Activated CD8-positive, alpha-beta T cell treated with anti-CD3 and anti-CD28 coated beads for 36 hours (primary cell): ENCODE data around the gene TAS2R60. TPM values are rescaled to one million over a fixed set of nuclear protein-coding genes. Genes with fewer than 3 reads are reported as not detected.
A peak's percentile ranks its signal among the peaks of the same experiment; 100 is the strongest.

Source experiments
- ATAC-seq: fragments of 200-7000 bp; cut with Tn5 transposase; one replicate; pipeline ENCODE4 v1.10.0; 2021; ENCODE audit warnings: mild to moderate bottlenecking, moderate library complexity
- CTCF ChIA-PET: fragments of 350-600 bp; sonication (Branson Sonifier 250); formaldehyde crosslinking; loops from one replicate; lab custom pipeline; 2021; ENCODE audit warnings: antibody characterized with exemption; lab: Charles Lee
- POLR2A ChIA-PET: fragments of 350-600 bp; sonication (Branson Sonifier 250); formaldehyde crosslinking; loops from one replicate; lab custom pipeline; 2021; ENCODE audit warnings: antibody characterized with exemption; lab: Charles Lee
- DNase-seq: peaks from one replicate; pipeline ENCODE4 v3.0.0-alpha.2; 2020
- H3K27ac Mint-ChIP-seq: one replicate; pipeline ENCODE4 v1.8.0; 2021; ENCODE audit warnings: mild to moderate bottlenecking, mixed read lengths
- H3K27me3 Mint-ChIP-seq: one replicate; pipeline ENCODE4 v1.8.0; 2021; ENCODE audit warnings: mixed read lengths
- H3K36me3 Mint-ChIP-seq: one replicate; pipeline ENCODE4 v1.8.0; 2021; ENCODE audit warnings: low read depth, mixed read lengths
- H3K4me1 Mint-ChIP-seq: one replicate; pipeline ENCODE4 v1.8.0; 2021; ENCODE audit warnings: low read depth, mixed read lengths
- H3K4me3 Mint-ChIP-seq: one replicate; pipeline ENCODE4 v1.8.0; 2021; ENCODE audit warnings: mild to moderate bottlenecking, moderate library complexity, mixed read lengths
- H3K9me3 Mint-ChIP-seq: one replicate; pipeline ENCODE4 v1.8.0; 2021; ENCODE audit warnings: mixed read lengths
- CTCF ChIP-seq: fragments of 200-600 bp; IDR thresholded peaks from one replicate; pipeline ENCODE4 v1.8.0; 2022; ENCODE audit warnings: antibody characterized with exemption, mild to moderate bottlenecking
- intact Hi-C: fragments of 100-400 bp; cut with micrococcal nuclease; formaldehyde crosslinking; loops from one replicate; pipeline ENCODE4 v1.10.0; 2022
- total RNA-seq, 2 experiments: library from RNA; stranded (reverse); gene quantifications; one replicate each; pipeline ENCODE4 v1.2.3, GENCODE V29; 2021

The TAS2R60 gene
- total RNA-seq, 2 experiments from 2014 or later = not detected

GRCh38 chr7:143396182-143396581 lies 47.1 kb upstream of the TAS2R60 start:
- CTCF ChIA-PET = interaction anchor here (0.9 to 1.0 kb wide), 2 partner anchors 11 to 156 kb away, joined by 3 read pairs; no protein-coding TSS in a partner anchor
- Mint-ChIP-seq H3K4me3 (no peak overlapping the region), H3K27me3 (no peaks in the 10 kb centered on the region), H3K4me1 (peaks cover 7% of the 10 kb centered on the region), H3K36me3 (no peaks in the 10 kb centered on the region), H3K27ac (no peak overlapping the region), H3K9me3 (no peaks in the 10 kb centered on the region)
- intact Hi-C loops = no loop called here
- ATAC-seq (no peak), DNase-seq (no peak)
- POLR2A ChIA-PET = interaction anchor here (0.8 to 1.4 kb wide), 3 partner anchors 11 to 206 kb away, joined by 3 to 5 read pairs (median 3); no protein-coding TSS in a partner anchor
- no peak for TF ChIP-seq CTCF

GRCh38 chr7:143396625-143397556 lies 46.4 kb upstream of the TAS2R60 start:
- Mint-ChIP-seq H3K4me1 (peaks cover 7% of the 10 kb centered on the region), H3K27me3 (no peaks in the 10 kb centered on the region), H3K36me3 (no peaks in the 10 kb centered on the region), H3K9me3 (no peaks in the 10 kb centered on the region), H3K4me3 (no peak overlapping the region), H3K27ac (no peak overlapping the region)
- ChIA-PET POLR2A (interaction anchor here (1.3 to 1.4 kb wide), 3 partner anchors 8 to 15 kb away, joined by 3 to 5 read pairs (median 3); no protein-coding TSS in a partner anchor), CTCF (interaction anchor here (0.9 to 1.6 kb wide), 3 partner anchors 11 to 156 kb away, joined by 3 to 7 read pairs (median 6); partner anchors contain the start of gene EPHA1)
- intact Hi-C loops = no loop called here
- DNase-seq = no peak
- no peak for ATAC-seq
- no peak for TF ChIP-seq CTCF

GRCh38 chr7:143397710-143398530 lies 45.3 kb upstream of the TAS2R60 start:
- CTCF ChIA-PET = interaction anchor here (1.1 to 1.6 kb wide), 3 partner anchors 10 to 157 kb away, joined by 3 to 7 read pairs (median 6); partner anchors contain the start of gene EPHA1
- H3K4me1 Mint-ChIP-seq = peaks cover 7% of the 10 kb centered on the region
- H3K36me3 Mint-ChIP-seq = no peaks in the 10 kb centered on the region
- POLR2A ChIA-PET = interaction anchor here (1.0 to 1.3 kb wide), 3 partner anchors 9 to 14 kb away, joined by 3 to 4 read pairs (median 3); no protein-coding TSS in a partner anchor
- ATAC-seq (no peak), DNase-seq (no peak)
- H3K9me3 Mint-ChIP-seq = no peaks in the 10 kb centered on the region
- intact Hi-C loops = no loop called here
- H3K27me3 Mint-ChIP-seq = no peaks in the 10 kb centered on the region
- no peak overlapping the region for H3K4me3 Mint-ChIP-seq
- H3K27ac Mint-ChIP-seq = peak overlapping the region; percentile 4
- TF ChIP-seq CTCF = no peak

- CTCF ChIA-PET = interaction anchor here (1.1 kb wide), 1 partner anchor 11 kb away, joined by 3 read pairs; no protein-coding TSS in a partner anchor
- Mint-ChIP-seq H3K36me3 (no peaks in the 10 kb centered on the region), H3K27ac (no peak overlapping the region), H3K9me3 (no peaks in the 10 kb centered on the region), H3K4me3 (no peak overlapping the region), H3K4me1 (peaks cover 11% of the 10 kb centered on the region), H3K27me3 (no peaks in the 10 kb centered on the region)
- no peak for ATAC-seq
- intact Hi-C loops = no loop called here
- DNase-seq = no peak
- TF ChIP-seq CTCF = no peak
- POLR2A ChIA-PET = interaction anchor here (1.0 to 1.2 kb wide), 2 partner anchors 12 to 14 kb away, joined by 3 to 4 read pairs; no protein-coding TSS in a partner anchor
Observed at GRCh38 chr7:143398616-143399015, 44.6 kb upstream of the TAS2R60 start.
